AG09319 (cell line): ENCODE data around the gene COL4A2.
"Not testable (repeated sequence)": the region's sequence is repeated elsewhere in the genome, so short reads cannot be mapped to it uniquely, and the experiment has no call there.

Source experiments
- DNase-seq: peaks from one replicate; pipeline ENCODE4 v3.0.0-alpha.2; 2010; ENCODE audit warnings: low read depth; ENCODE audit errors: extremely low read depth
- TF ChIP-seq, protein P1 (sequence below): IDR thresholded peaks from 2 replicates; pipeline ENCODE4 v1.5.1; 2011; ENCODE audit warnings: low read depth, mild to moderate bottlenecking, inconsistent platforms, low read length, moderate library complexity

The COL4A2 gene

DNA sequence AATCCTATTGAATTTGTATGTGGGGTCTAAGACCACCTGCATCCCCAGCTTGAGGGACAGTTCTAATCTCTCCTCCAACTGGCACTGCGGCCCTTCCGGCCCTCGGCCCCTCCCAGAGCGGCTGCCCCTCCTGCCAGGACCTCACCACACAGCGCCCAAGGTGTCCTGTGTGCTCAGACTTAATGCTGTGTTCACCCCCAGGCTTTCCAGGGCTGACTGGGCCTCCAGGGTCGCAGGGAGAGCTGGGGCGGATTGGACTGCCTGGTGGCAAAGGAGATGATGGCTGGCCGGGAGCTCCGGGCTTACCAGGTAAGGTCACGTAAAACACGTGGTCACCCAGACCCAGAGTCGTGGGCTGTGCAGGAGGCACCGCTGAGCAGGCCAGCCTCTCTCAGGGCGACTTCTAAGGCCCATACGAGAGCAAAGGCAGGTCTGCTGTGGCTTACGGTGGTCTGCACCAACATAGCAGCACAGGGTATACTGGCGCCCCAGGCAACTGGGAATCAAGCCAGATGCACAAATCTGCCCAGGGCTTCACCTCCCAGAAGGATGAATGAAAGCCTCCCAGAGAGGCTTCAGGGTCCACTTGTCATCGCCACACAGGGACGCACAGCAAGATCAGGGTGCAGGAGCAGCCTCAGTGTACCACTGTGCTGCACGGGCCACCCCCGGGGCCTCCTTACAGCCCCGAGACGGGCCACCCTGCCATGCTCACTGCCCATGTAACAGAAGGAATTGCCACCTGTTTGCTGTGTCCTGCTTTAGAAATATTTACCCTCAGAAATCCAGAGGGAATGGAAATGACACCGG, 185.0 kb downstream of the COL4A2 start:
- no peak for DNase-seq
- TF ChIP-seq, protein P1, sequence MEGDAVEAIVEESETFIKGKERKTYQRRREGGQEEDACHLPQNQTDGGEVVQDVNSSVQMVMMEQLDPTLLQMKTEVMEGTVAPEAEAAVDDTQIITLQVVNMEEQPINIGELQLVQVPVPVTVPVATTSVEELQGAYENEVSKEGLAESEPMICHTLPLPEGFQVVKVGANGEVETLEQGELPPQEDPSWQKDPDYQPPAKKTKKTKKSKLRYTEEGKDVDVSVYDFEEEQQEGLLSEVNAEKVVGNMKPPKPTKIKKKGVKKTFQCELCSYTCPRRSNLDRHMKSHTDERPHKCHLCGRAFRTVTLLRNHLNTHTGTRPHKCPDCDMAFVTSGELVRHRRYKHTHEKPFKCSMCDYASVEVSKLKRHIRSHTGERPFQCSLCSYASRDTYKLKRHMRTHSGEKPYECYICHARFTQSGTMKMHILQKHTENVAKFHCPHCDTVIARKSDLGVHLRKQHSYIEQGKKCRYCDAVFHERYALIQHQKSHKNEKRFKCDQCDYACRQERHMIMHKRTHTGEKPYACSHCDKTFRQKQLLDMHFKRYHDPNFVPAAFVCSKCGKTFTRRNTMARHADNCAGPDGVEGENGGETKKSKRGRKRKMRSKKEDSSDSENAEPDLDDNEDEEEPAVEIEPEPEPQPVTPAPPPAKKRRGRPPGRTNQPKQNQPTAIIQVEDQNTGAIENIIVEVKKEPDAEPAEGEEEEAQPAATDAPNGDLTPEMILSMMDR: no peak

DNA sequence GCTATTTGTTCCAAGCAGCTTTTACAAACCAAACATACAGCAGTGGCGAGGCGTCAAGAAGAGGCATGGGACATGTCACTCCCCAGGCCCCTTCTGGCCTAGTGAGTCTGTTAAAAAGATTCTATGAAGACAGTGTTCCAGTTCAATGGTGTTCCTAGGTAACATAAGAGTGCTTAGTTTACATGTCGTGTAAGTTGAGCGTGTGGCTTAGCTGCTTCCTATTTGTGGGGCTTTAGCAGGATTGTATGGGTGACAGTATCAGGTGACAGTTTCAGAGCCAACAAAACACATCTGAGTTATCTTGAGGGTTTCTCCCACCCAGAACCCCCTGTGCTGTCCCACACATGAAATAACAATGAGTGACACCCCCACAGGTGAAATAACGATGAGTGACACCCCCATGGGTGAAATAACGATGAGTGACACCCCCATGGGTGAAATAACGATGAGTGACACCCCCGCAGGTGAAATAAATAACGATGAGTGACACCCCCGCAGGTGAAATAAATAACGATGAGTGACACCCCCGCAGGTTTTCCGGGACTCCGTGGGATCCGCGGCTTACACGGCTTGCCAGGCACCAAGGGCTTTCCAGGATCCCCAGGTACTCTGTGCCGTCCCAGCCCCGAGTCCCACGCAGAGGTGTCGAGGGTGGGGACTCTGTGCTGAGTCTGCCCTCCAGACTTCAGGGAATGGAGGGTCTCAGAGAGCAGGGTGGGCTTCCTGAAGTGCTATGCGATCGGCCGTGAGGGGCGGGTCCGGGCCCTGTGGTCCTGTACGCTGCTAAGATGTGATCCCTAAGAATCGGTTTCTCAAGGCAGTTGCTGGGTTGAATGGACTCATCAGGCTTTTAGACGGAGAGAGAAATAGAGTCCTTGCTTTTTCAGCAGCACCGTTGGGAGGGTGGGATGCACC, 185.9 kb downstream of the COL4A2 start:
- TF ChIP-seq, protein P1: no peak
- DNase-seq: no peak

GRCh38 chr13:110493613-110494012, 186.5 kb downstream of the COL4A2 start:
- no peak for DNase-seq
- TF ChIP-seq, protein P1: no peak

GRCh38 chr13:110495376-110495775, 188.3 kb downstream of the COL4A2 start:
- TF ChIP-seq, protein P1: no peak
- DNase-seq: no peak

DNA sequence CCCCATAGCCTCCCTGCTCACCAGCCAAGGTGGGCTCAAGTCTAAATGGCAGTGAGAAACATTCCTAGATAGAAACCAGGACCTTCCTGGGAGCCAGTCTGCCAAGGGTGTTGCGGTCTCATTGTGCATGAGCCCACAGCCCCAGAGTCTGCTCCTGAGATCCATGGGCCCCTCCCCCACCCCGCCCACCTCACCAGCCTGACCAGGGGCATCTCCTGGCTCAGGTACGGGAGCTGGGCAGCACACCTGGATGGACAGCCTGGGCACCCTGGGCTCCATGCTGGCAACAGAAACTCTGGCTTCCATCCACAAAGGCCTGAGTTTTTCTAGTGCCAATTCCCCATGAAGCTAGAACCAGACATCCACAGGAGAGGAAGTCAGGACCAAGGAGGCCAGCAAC, 188.8 kb downstream of the COL4A2 start:
- DNase-seq: no peak
- TF ChIP-seq, protein P1: no peak

- no peak for DNase-seq
- TF ChIP-seq, protein P1: no peak
Observed at GRCh38 chr13:110496281-110496680, 189.2 kb downstream of the COL4A2 start.

GRCh38 chr13:110497003-110497402, 189.9 kb downstream of the COL4A2 start:
- TF ChIP-seq, protein P1: no peak

DNA sequence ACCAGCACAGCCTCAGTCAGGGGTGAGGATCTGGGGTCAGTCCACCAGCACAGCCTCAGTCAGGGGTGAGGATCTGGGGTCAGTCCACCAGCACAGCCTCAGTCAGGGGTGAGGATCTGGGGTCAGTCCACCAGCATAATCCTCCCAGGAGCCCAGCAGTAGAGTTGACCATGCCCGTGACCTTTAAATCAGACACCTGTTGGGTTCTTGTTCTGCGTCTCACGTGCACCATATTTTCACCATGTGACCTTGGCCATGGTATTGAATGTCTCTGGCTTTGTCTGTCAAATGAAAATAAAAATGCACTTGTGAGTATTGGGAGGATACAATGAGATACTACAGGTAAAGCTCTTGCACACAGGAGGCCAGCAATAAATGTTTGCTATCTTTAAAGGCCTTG, 190.8 kb downstream of the COL4A2 start:
- DNase-seq: not testable (repeated sequence)

More at GRCh38 chr13:110497003-110497402, 189.9 kb downstream of the COL4A2 start:
- DNase-seq: no peak
